Prostate gland (tissue), 2 donors: Measurements from ENCODE around the gene BAG5.

ENCODE experiments used
- POLR2A ChIP-seq: fragments of 450-650 bp; IDR thresholded peaks from one replicate; pipeline ENCODE4 v1.6.1; 2016; ENCODE audit warnings: antibody characterized with exemption, mild to moderate bottlenecking
- POLR2AphosphoS5 ChIP-seq: sonication (generic); formaldehyde crosslinking; IDR thresholded peaks from one replicate; pipeline ENCODE4 v1.6.1; 2017; ENCODE audit warnings: antibody characterized with exemption
- TF ChIP-seq, protein P1 (sequence below), 4 experiments: fragments of 200-600 bp in 2 of 4; fragments of 450-650 bp in 2 of 4; sonication (generic) in 2 of 4; IDR thresholded peaks; 1 replicate in 3 of 4; 2 replicates in 1 of 4; pipeline ENCODE4 v1.5.1; 2016 to 2019; ENCODE audit warnings: antibody characterized with exemption in 4 of 4, mild to moderate bottlenecking in 2 of 4, moderate library complexity in 2 of 4

- TF ChIP-seq, protein P1, sequence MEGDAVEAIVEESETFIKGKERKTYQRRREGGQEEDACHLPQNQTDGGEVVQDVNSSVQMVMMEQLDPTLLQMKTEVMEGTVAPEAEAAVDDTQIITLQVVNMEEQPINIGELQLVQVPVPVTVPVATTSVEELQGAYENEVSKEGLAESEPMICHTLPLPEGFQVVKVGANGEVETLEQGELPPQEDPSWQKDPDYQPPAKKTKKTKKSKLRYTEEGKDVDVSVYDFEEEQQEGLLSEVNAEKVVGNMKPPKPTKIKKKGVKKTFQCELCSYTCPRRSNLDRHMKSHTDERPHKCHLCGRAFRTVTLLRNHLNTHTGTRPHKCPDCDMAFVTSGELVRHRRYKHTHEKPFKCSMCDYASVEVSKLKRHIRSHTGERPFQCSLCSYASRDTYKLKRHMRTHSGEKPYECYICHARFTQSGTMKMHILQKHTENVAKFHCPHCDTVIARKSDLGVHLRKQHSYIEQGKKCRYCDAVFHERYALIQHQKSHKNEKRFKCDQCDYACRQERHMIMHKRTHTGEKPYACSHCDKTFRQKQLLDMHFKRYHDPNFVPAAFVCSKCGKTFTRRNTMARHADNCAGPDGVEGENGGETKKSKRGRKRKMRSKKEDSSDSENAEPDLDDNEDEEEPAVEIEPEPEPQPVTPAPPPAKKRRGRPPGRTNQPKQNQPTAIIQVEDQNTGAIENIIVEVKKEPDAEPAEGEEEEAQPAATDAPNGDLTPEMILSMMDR (IDR thresholded peaks at IDR 0.05): no peak
- no peak for TF ChIP-seq POLR2AphosphoS5
- TF ChIP-seq POLR2A: no peak
Measured at GRCh38 chr14:103547455-103547940, 15.0 kb downstream of the BAG5 start.
